HUDEP-2 (cell line): ENCODE results near the gene NAV2.

ENCODE experiments used
- DNase-seq, 76 experiments: peaks; one replicate each; lab custom pipeline; 2025; ENCODE audit not compliant: unreplicated experiment in 76 of 76; lab: John Stamatoyannopoulos, UW

Gene NAV2

DNA sequence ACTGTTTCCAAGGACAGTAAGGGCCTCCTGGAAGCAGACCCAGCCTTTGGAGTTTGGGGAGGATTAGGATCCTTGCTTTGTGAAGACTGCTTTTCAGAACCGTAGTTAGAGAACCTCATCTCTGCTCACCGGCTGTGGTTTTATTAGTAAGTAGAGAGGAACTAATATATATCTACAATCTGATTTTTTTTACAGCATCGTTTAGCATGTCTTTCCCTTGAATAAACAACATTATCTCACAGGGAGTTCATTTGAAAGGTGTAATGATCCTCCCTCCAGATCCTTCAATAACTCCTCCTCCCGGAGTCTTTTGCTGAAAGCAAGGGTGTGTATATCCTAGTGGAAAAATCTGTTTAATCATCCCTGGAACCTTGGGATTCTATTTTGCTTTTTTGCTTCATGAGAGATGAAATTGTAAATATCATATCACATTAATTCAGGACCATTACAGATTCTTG lies 314.9 kb downstream of the NAV2 start:
- no peak for DNase-seq

DNA sequence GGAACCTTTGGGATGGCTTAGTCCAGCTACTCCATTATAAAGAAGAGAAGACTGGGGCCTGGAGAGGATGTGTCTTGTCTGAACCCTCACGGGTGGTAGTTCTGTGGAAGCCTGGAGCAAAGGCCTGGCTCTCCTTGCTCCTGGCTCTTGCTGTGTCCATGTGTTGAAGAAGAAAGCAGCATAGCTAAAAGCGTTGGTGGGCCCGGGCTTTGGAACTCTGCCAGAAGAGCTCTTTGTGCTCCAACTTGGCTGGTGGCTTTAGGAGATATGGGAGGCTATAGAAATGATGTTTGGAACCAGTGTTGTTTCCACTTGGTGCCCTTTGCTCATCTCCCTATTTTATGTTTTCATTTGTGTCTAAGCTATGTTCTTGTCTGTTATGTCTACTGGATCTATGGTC lies 316.6 kb downstream of the NAV2 start:
- DNase-seq = no peak

DNA sequence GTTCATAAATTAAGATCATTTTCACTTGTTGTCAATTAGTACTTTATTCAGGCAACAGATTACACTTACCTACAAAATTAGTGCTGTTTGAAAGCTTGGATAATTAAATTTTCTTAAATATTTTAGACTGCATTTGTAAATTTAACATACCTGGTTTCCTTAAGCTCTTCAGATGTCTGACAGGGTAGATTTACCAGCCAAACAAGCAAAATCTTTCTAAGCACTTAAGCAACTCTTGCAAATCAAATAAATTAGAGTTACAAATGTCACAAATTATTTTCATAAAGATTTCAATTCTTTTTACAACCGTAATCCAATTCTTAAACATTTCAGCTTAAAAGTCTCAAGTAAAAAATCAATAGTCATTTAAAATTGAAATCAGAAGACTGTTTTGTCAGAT lies 317.8 kb downstream of the NAV2 start:
- no peak for DNase-seq

DNA sequence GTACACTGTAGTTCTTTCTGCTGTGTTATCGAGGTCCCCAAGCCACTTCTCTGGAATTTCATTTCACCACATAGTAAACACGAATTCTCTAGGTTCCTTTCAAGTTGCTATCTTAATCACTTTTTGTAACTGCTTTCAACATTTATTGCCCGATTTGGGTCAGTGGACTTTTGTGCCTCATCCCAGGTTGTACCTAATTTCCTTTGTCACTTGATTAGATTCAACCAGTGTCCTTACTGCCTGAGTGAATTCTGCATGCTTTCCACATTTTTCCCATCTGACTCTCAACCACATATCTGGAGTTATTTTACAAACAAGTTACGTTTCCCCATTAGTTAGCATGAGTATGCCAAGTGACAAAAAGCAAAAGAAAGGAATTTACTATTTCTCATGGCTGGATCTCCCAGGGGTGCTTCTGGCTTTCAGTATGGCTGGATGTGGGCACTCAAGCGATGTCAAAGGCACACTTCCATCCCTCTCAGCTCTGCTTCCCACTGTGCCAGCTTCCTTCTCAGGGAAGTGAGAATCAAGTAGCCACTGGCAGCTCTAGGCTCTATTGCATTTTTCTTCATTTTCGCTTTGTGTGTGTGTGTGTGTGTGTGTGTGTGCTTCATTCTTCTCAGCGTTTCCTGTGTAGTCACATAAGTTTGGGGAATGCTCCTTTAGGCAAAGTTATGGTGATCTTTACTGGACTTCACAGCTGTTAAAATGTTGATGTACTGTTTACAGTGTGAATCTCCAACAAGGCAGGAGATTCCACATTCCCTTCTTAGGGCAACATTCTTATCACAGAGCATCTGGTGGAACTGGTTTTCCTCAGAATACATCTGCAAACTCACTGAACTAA lies 318.7 kb downstream of the NAV2 start:
- DNase-seq = no peak

DNA sequence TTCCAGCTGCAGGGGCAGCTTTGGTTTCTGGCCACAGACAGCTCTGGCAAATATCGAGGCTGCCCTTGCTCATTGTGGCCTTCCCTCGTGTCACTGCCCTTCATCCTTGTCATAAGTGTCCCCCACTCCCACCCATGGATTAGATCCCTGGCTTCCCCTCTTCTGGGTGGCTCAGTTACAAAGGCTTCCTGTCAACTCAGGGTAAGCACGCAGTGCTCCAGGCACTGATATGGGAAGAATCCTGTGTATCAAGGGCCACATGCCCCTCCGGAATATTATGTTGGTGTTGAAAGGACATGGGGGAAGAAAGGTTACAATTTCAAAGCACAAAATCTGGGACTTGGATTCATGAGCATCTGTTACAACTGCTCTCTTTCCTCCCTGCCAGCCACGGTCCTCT lies 319.5 kb downstream of the NAV2 start:
- no peak for DNase-seq

DNA sequence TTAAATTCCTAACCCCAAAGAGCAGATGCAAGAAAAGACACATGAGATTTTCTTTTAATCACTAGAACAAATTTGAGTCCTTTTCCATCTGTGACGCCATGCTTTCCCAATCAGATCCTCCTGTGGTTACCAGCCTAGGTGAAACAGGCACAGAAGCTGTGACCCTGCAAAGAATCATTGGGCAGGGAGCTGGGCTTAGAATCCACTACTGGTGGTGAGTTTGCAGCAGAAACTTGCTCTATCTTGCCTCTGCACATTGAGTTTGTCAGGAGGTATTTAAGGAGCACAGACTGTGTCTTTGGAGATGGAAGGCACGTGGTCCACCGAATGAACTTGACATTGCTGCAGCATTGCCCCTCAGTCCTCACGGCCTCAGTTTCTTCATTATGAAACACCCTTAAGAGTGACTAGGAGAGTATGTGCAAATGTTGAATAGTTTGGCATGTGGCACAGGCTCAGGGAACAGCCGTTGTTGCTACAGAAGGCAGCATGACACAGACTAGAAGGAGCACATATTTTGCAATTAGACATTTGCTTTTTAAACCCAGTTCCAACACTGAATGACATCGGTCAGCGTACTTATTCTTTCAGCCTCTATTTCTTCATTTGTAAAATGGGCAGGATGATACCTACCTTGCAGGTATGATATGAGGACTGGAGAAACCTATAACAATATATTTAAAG lies 320.1 kb downstream of the NAV2 start:
- no peak for DNase-seq

DNA sequence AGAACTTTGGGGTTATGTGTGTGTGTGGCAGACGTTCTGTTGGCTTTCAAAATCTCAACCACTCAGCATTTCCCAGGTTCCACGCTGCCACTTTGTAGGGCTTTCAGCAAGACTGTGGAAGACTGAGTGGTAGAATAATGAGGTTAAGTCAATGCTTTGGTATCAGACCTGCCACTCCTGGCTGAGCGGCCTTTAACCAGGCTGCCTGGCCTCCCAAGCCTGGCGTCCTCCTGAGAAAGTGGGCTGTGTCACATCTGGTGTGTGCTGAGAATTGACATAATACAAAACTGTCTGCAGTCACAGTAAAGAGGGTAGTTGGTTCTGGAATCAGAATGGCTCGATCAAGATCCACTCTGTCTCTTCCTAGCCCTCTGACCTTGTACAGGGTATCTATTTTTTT lies 321.2 kb downstream of the NAV2 start:
- DNase-seq = no peak

DNA sequence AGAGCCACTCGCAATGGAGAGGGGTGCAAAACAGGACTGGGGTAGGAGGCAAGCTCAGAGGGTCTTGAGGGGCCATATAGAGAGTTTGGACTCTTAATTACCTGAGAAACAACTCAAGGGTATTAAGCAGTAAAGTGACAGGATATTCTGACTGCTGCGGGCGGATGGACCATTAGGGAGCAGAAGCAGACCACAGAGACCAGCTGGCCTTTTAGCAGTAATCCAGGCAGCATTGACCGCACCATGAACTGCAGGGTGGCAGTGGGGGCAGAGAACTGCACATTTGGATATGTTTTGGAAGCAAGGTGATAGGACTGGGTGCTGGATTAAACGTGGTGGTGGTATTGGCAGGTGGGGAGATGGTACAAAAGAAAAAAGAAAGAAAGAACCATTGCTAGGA lies 322.3 kb downstream of the NAV2 start:
- no peak for DNase-seq

DNA sequence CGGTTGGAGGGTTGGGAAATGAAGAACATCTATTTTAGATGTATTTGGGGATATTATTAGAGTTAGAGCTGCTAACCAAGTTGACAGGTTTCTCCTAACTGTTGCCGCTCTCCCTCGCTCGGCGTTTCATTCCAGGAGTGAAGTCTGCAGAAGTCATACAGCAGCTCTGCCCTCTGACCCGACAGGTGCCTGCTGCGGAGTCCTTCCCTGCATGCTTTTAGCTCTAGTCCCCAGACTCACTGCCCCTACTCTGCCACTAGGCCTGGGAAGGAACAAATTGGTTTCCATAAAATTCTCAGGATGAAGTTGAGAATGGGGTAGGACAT lies 322.7 kb downstream of the NAV2 start:
- DNase-seq = no peak

DNA sequence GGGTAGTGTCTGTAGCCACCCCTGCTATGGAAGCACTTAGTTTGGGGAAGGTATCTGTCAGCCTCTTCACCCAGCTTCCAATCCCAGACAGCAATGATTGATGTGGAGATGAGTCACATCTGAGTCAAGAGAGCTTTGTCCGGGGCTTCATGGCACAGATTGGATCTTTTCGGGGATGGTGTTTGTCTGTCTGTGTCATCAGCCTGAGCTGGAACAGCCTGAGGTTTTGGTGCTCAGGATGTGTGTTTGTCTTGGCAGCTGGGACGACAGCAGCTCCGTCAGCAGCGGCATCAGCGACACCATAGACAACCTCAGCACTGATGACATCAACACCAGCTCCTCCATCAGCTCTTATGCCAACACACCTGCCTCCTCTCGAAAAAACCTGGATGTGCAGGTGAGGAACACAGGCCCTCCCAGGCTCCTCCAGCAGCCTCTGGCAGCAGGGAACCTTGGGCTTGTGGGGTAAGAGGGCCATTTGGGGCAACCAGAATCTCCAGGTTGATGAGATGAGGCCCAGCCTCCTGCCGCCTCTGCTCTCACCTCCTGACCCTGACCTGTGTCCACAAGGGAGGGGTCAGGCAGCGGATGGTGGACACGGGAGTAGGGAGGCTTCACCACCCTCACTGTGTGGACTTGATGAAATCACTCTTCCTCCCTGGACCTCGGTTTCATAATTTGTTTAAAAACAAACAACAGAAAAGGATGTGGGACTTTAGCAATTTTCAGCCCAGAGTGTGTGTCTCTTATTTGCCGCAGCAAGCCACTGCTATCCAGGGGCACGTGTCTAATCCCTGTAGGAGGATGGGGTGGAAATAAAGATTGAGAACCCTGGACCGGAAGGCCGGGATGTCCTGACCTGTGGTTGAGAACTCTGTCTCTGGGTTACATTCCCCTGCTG lies 323.3 kb downstream of the NAV2 start:
- no peak for DNase-seq

DNA sequence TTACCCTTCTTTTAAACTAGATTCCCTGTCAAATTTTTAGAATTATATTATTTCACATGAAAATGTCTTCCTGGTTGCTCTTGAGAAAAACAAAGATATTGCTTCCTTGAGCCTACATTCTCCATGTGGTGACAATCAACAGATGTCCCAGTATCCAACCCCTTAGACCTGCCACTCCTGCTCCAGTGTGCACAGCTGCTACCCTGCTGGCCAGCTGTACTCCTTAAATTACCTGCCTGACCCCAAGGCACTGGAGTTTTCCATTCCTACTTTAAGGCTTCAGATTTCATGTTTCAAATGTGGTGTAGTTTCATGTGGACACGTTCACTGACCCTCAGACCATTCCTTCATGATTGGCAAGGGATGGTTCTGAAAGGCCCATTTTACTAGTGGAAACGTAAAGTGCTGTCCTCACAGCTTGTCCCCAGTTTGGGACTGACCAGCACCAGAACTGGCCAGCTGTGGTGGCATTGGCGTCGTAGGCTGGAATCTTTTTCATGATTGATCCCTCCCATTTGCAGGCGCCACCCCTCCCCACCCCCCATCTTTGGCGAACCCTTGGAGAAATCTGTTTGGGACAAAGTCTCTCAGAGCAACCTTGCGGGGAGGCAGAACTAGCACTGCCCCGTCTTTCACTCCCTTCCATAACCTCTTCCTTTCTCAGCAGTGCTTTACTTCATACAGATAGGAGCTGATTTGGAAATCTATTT lies 324.1 kb downstream of the NAV2 start:
- DNase-seq = no peak

DNA sequence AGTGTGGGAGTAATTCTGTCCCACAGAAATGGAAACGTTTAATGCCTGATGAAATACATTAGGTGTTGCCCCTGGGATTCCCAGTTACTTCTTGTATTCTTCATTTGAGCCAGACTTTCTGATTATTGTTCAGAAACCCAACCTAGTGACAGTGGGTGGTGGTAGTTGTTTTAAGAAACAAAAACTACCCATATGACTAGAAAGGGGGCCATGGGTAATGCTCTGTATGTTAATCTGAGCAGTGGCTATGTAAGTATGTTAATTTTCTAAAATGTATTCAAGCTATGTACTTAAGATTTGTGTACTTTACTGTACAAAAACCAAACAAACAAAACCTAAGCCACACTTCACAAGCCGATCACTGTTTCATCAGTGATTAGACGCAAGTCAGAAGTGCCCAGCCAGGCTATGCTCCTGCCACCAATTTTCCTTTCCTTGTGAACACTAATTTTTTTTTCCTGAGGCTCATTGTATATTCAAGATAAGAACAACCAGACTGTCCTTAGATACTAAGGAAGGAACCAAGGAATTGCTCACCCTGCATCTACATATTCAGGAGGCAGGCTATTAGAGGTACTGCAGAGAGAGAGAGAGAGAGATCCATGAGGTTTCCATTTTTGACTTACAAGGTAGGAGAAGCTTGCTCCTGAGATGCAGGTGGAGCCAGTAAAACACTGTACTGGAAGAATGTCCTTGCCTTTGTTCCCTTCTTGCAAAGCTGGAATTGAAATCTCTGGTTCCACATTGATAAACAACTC lies 324.9 kb downstream of the NAV2 start:
- DNase-seq = no peak

DNA sequence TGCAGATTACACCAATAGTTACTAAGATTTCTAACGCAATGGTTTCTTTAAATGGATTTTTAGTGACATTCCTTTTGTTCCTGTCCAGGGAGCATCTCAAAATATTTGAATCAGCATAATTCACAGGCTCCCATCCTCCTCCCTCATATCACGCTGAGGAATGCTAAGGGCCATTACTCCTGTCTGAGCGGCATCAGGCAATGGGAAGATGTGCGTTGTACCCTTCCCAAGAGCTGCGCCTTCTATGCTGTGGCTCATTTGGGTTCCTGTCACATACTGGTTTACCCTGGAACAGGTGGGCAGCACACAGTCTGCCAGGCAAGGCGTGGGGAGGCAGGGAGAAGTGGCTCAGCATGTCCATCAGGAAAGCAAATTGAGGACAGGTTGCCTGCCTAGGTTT lies 325.8 kb downstream of the NAV2 start:
- no peak for DNase-seq

DNA sequence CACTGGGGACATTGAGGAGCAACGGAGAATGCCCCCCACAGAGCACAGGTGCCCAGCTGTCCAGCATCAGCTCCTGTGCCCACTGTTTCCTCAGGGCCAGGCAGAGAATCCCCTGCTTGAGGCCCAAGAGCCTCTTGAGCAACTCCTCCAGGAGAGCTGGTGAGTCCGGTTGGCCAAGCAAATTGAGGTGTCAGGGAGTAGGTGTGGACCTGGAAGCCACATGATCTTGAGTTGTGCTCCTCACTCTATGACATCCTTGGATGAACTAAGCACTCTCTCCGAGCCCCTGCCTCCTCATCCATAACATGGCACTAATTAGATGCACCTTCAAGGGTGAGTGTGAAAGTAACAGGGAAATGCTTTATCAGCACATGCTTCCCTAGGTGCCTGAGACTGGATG lies 326.3 kb downstream of the NAV2 start:
- DNase-seq = no peak

DNA sequence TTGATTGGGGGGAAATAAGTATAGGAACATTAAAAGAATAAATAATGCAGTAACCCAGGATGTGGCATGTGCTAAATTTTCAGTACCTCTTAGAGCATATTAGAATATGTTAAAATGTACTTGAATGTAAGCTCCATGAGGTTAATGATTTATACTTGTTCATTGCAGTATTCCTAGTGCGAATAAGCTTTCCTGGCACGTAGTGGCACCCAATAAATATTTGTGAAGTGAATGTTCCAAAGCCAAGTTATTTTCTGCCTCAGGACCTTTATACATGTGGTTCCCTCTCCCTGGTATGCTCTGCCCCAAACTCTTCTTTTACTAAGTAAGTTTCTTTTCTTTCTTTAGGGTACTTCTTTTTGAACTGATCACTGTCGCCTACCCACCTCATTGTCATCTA lies 328.9 kb downstream of the NAV2 start:
- DNase-seq = no peak

DNA sequence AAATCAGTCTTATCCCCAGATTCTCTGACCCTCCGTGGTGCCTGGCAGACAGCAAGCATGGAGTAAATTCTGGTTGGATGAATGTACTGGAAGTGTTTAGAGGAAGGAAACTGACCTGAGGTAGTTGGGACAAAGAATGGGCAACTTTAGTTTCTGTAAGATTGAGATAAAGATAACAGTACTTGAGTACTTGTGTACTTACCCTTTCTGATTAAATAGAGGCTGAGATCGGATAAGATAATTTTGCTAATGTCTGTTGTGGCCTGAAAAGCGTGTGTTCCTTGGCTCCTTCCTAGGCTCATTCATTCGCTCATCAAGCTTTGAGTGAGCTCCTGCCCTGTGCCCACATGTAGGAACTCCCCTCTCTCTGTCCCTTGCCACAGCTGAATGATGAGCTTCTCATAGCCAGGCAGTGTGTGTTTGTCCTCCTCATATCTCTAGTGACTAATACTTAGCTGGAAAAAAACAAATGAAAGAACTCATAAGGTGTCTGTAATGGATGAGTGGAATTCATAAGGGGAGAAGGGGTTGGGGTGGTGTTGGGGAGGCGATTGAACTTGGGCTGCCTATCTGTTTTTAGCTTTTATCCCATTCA lies 329.5 kb downstream of the NAV2 start:
- no peak for DNase-seq

DNA sequence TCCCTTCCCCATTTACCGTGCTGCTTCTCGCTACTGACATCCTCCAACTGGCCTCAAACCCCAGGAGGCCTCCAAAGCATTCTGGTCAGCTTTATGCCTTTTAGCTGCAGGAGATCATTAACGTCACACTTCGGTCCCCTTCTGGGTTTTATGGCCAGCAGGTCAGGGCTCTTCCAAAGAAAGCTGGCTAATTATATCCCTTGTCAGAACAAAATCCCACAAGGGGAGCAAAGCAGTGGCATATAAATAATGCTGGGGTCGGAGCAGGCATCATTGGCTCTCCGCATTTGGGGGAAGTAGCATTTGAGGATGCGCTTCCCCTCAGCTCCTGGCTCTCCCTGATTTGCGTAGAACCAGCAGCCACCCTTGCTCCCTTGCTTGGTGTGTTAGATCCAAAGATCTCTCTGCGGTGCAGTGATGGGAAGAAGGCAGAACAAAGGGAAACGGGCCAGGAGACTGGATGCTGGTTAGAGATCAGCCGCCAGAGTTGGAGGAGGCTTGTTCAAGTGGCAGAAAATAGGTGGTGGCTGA lies 330.2 kb downstream of the NAV2 start:
- DNase-seq = no peak

DNA sequence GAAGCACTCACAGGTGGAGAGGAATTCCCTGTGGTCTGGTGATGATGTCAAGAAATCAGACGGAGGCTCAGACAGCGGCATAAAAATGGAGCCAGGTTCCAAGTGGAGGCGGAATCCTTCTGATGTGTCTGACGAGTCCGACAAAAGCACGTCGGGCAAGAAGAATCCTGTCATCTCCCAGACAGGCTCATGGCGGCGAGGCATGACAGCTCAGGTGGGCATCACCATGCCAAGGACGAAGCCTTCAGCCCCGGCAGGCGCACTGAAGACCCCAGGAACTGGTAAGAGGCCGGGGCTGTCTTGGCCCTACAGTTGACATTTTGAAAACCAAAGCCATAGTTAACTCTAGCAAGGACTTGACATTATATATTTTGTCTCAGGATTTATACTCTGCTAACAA lies 331.4 kb downstream of the NAV2 start:
- DNase-seq = no peak

DNA sequence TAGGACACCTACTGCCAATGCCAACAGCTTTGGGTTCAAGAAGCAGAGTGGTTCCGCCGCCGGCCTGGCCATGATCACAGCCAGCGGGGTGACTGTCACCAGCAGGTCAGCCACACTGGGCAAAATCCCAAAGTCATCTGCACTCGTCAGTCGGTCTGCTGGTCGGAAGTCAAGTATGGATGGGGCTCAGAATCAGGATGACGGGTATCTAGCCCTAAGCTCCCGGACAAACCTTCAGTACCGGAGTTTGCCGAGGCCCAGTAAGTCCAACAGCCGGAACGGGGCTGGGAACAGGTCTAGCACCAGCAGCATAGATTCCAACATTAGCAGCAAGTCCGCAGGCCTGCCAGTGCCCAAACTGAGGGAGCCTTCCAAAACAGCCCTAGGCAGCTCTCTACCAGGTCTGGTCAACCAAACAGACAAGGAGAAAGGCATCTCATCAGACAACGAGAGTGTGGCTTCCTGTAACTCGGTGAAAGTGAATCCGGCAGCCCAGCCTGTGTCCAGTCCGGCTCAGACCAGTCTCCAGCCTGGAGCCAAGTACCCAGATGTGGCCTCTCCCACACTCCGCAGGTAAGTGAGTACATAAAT lies 332.6 kb downstream of the NAV2 start:
- DNase-seq = no peak
